HUES64 (cell line): ENCODE measurements around the gene GNAO1.

Experiments
- H3K27ac ChIP-seq: 2 replicates; pipeline ENCODE4 v1.7.0; 2013; ENCODE audit warnings: low read depth, low read length, inconsistent platforms
- H3K27me3 ChIP-seq: 2 replicates; pipeline ENCODE4 v1.6.1; 2013; ENCODE audit warnings: mild to moderate bottlenecking, low read length; ENCODE audit not compliant: insufficient read depth
- H3K36me3 ChIP-seq: 2 replicates; pipeline ENCODE4 v1.6.1; 2013; ENCODE audit warnings: mild to moderate bottlenecking, low read length; ENCODE audit not compliant: insufficient read depth
- H3K4me1 ChIP-seq: 2 replicates; pipeline ENCODE4 v1.6.1; 2013; ENCODE audit warnings: mild to moderate bottlenecking, low read length, moderate library complexity; ENCODE audit not compliant: insufficient read depth
- H3K4me3 ChIP-seq: 2 replicates; pipeline ENCODE4 v1.5.1; 2013; ENCODE audit warnings: mild to moderate bottlenecking, low read length, moderate library complexity
- H3K9ac ChIP-seq: 2 replicates; pipeline ENCODE4 v1.6.1; 2013; ENCODE audit warnings: mild to moderate bottlenecking, low read depth, low read length
- H3K9me3 ChIP-seq: 2 replicates; pipeline ENCODE4 v1.6.1; 2013; ENCODE audit warnings: low read depth, low read length; ENCODE audit not compliant: insufficient read depth
- WGBS: fragments of 150-250, 120-280 bp; methylation state at CpG from one replicate; pipeline ENCODE4 v1.1.7; 2013; ENCODE audit warnings: missing lambda C conversion rate; 5-methylcytosine and 5-hydroxymethylcytosine counted together

GNAO1 gene

DNA sequence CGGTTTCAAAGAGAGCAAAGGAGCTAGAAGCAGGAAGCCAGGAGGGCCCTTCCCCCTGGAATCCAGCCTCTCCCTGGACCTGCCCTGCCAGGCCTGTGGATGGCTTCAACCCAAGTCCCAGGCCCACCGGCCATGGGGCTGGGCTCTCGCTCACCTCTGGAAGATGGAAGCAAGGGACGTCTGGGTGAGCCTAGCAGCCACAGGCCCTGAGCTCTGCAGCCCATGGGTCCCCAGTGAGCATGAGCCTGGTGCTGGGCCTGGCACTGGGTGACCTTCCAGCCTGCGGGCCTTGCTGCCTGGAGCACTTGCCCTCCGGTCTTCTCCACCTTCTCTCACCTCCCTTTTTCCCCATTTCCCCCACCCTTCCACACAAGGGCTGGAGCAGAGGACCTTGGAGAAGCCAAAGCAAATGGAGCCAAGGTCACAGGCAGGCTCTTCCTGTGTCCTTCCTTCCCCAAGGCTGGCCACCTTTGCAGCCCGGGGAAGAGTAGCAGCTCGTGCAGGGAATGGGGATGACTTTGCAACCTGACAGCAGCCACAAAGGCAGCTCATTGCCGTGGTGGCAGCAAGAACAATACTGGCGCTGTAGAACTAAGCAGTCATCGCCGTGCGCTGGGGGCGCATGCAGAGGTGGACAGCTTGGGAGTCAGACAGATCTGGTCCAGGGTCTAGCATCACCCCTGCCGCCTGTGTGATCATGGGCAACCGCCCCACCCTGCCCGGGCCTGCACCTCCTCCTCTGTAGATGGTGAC, 147.5 kb downstream of the GNAO1 start:
- WGBS = 95% methylated on average over 17 of the region's 17 CpGs
- no peaks in the 10 kb centered on the region for H3K9me3 ChIP-seq
- H3K4me3 ChIP-seq = no peak overlapping the region
- no peaks in the 10 kb centered on the region for H3K4me1 ChIP-seq
- H3K27ac ChIP-seq = no peak overlapping the region
- no peaks in the 10 kb centered on the region for H3K36me3 ChIP-seq
- H3K9ac ChIP-seq = no peak overlapping the region
- no peaks in the 10 kb centered on the region for H3K27me3 ChIP-seq

- WGBS = 97% methylated on average over 17 of the region's 17 CpGs
- H3K27me3 ChIP-seq = no peaks in the 10 kb centered on the region
Observed at GRCh38 chr16:56339431-56340195, 148.3 kb downstream of the GNAO1 start.

GRCh38 chr16:56340416-56340815, 149.1 kb downstream of the GNAO1 start:
- Histone ChIP-seq H3K4me1 (no peaks in the 10 kb centered on the region), H3K9ac (no peak overlapping the region), H3K27me3 (no peaks in the 10 kb centered on the region; the same call in 1 of the 2 replicates), H3K4me3 (no peak overlapping the region), H3K27ac (no peak overlapping the region), H3K36me3 (no peaks in the 10 kb centered on the region), H3K9me3 (no peaks in the 10 kb centered on the region)
- WGBS = 91% methylated on average over 23 of the region's 23 CpGs

More at GRCh38 chr16:56339431-56340195, 148.3 kb downstream of the GNAO1 start:
- Histone ChIP-seq H3K4me3 (no peak overlapping the region), H3K27ac (no peak overlapping the region), H3K9me3 (no peaks in the 10 kb centered on the region), H3K9ac (no peak overlapping the region), H3K4me1 (no peaks in the 10 kb centered on the region), H3K36me3 (no peaks in the 10 kb centered on the region)

DNA sequence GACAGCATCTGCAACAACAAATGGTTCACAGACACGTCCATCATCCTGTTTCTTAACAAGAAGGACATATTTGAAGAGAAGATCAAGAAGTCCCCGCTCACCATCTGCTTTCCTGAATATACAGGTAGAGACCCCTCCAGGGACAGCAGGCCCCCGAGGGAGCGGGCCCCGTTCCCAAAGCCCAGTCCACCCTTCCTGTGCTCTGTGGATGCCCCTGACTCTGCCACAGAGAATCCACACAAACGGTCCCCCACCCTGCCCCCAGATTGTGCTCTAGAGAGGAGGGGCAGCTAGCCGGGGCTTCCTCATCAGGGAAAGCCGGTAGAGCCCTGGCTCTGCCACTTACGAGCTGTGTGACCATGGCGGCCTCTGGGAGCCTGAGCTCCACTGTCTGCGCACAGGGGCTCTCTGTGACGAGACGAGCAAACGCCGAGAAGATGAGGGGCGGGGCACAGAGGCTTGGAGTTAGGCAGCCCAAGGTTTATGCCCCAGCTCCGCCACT, 149.6 kb downstream of the GNAO1 start:
- WGBS = 92% methylated on average over 17 of the region's 17 CpGs
- Histone ChIP-seq H3K27ac (no peak overlapping the region), H3K9ac (no peak overlapping the region)

DNA sequence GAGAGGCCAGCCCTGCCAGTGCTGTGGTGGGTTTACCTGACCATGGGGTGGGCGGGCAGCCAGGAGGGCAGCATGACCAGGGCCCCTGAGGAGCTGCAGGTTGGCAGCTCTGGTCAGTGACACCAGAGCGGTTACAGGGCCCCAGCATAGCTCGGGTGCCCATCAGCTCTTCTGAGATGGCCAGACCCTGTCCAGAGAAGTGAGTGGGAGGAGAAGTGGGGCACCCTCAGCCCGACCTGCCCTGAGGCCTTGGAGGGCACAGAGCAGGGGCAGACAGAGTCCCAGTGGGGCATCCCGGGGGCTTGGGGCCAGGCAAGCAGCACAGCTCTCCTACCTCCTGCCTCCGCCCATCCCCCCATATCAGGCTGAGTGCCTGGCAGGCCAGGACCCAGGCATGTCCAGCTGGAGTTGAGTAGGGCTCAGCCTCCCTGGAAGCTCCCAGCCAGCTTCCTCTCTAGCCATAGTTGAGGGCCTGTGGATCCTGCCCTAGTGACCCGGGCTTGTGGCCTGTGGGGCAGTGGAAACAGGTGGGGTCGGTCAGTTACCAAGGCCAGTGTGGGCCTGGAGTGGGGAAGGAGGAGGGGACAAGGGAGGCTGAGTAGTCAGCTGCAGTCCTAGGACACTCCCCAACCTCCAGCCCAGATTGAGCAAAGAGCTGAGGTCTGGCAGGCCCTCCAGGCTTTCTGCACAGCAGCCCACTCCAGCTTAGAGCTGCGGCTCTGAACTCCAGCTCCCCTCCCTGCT, 150.5 kb downstream of the GNAO1 start:
- no peaks in the 10 kb centered on the region for H3K4me1 ChIP-seq
- H3K27ac ChIP-seq = no peak overlapping the region
- H3K27me3 ChIP-seq = no peaks in the 10 kb centered on the region; the same call in 1 of the 2 replicates
- H3K9me3 ChIP-seq = no peaks in the 10 kb centered on the region
- H3K9ac ChIP-seq = no peak overlapping the region
- WGBS = 88% methylated on average over 9 of the region's 9 CpGs
- no peak overlapping the region for H3K4me3 ChIP-seq
- H3K36me3 ChIP-seq = no peaks in the 10 kb centered on the region

More for the DNA sequence above, 149.6 kb downstream of the GNAO1 start:
- Histone ChIP-seq H3K4me1 (no peaks in the 10 kb centered on the region), H3K27me3 (no peaks in the 10 kb centered on the region; the same call in 1 of the 2 replicates), H3K9me3 (no peaks in the 10 kb centered on the region), H3K36me3 (no peaks in the 10 kb centered on the region), H3K4me3 (no peak overlapping the region)

- H3K36me3 ChIP-seq = no peaks in the 10 kb centered on the region
- H3K27me3 ChIP-seq = no peaks in the 10 kb centered on the region; the same call in 1 of the 2 replicates
- H3K4me1 ChIP-seq = no peaks in the 10 kb centered on the region
- no peak overlapping the region for H3K4me3 ChIP-seq
- H3K27ac ChIP-seq = no peak overlapping the region
- 93% methylated on average over 27 of the region's 27 CpGs for WGBS
- H3K9me3 ChIP-seq = no peaks in the 10 kb centered on the region
- no peak overlapping the region for H3K9ac ChIP-seq
Observed at GRCh38 chr16:56343661-56344517, 152.6 kb downstream of the GNAO1 start.

GRCh38 chr16:56344518-56345405, 153.5 kb downstream of the GNAO1 start:
- 81% methylated on average over 17 of the region's 18 CpGs for WGBS

DNA sequence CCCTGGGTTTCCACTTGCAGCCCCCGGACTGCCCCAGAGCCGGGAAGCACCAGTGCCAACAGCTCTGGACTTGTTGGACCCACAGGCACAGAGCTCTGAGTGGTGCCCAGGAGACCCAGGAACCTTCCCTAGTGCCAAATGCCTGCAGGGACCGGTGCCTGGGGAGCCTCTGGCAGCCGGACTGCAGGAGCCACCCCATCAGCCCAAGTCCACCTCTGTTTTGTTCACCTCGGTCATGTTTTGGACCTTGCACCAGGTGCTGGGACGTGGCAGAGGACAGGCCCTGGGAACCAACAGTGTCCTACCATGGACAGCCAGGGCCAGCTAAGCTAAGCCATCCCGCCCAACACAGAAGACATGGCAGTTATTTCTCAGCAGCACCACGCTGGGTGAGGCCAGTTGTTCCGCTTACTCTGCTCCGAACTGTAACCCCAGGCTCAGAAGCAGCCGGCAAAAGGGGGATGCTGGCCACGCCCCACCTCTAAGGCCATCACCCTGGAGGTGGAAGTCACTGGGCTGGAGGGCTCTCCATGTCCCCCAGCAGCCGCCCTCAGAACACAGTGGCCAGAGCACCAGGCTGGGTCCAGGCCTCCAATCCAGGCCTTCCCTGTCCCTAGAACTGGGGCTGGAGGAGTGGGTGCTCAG, 154.2 kb downstream of the GNAO1 start:
- WGBS = 94% methylated on average over 13 of the region's 13 CpGs

More at GRCh38 chr16:56344518-56345405, 153.5 kb downstream of the GNAO1 start:
- Histone ChIP-seq H3K36me3 (no peaks in the 10 kb centered on the region), H3K4me1 (no peaks in the 10 kb centered on the region), H3K27me3 (no peaks in the 10 kb centered on the region; the same call in 1 of the 2 replicates), H3K4me3 (no peak overlapping the region), H3K27ac (no peak overlapping the region), H3K9ac (no peak overlapping the region), H3K9me3 (no peaks in the 10 kb centered on the region)

DNA sequence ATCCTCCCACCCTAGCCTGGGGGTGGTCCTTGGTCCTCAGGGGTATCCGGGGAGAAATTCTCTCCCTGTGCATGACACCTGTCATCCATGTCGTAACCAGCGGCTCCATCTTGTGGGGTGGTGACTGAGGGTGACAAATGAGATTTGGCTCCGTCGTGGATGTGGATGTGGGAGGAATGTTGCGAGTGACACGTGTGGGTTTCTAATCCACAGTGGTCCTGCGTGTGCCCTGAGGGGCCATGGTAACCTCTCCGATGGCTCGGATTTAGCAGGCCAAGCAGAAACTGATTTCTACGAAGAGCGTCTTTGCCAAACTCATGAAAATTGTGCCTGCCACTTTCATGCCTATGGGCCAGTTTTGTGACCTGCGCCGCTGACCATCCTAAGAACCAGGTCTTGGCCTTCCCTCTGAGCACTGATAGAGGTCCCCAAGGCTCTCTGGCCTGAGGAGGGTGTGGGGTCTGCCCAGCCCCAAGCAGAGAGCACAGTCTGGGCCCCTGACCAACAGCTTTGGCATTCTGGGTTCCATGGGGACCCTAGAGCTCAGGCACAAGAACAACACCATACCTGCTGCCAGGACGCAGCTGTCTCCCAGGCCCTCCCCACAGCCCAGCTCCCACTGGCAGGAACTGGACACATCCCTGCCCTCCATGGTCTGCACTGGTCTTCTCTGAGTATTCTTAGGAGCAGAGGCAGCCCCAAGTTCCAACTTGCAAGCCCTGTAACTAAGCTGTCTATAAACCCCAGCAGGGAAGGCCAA, 155.0 kb downstream of the GNAO1 start:
- Histone ChIP-seq H3K27ac (no peak overlapping the region), H3K27me3 (no peaks in the 10 kb centered on the region; the same call in 1 of the 2 replicates), H3K4me3 (no peak overlapping the region), H3K36me3 (no peaks in the 10 kb centered on the region), H3K9me3 (no peaks in the 10 kb centered on the region), H3K9ac (no peak overlapping the region), H3K4me1 (no peaks in the 10 kb centered on the region)
- 96% methylated on average over 15 of the region's 15 CpGs for WGBS

More for the DNA sequence above, 154.2 kb downstream of the GNAO1 start:
- Histone ChIP-seq H3K27me3 (no peaks in the 10 kb centered on the region; the same call in 1 of the 2 replicates), H3K4me3 (no peak overlapping the region), H3K4me1 (no peaks in the 10 kb centered on the region), H3K36me3 (no peaks in the 10 kb centered on the region), H3K9ac (no peak overlapping the region), H3K9me3 (no peaks in the 10 kb centered on the region), H3K27ac (no peak overlapping the region)
